ENCODE data around the gene AGA.

Gene AGA

GRCh38 chr4:177385576-177386277 lies 56.5 kb downstream of the AGA start:
- no peak for DNase-seq

- DNase-seq: no peak
Measured at GRCh38 chr4:177384856-177385397, 57.3 kb downstream of the AGA start.

- DNase-seq: no peak
Measured at GRCh38 chr4:177381762-177382310, 60.4 kb downstream of the AGA start.

All from fibroblast of skin of abdomen (primary cell).